Measurements from ENCODE around the gene ADAMTS6.
"Not testable (repeated sequence)": the region's sequence is repeated elsewhere in the genome, so short reads cannot be mapped to it uniquely, and the experiment has no call there.

ADAMTS6 gene

DNA sequence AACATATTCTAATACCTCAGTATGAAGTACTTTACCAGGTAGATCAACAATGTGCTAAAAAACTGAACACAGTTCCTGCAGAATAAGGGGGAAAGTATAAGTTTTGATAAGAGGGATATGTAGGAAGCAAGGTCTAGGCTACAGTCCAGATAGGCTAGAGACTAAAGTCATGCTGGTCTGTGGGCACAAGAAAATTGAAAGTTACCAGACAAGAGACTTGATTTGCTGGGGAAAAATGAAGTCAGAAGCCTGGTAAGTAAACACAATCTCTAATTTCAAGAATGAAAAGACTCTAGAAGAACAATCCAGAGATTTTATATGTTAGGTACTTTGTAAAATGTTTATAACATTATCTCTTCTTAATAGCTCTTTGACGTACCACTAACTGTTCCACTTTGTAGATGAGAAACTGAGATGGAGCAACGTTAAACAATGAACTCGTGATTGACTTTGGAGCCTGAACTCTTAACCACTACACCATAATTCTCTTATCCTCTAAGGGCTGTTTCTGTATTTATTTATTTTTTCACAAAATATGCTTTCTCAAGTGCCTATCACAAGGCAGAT, 19.5 kb downstream of the ADAMTS6 start:
- ATAC-seq = no peak

DNA sequence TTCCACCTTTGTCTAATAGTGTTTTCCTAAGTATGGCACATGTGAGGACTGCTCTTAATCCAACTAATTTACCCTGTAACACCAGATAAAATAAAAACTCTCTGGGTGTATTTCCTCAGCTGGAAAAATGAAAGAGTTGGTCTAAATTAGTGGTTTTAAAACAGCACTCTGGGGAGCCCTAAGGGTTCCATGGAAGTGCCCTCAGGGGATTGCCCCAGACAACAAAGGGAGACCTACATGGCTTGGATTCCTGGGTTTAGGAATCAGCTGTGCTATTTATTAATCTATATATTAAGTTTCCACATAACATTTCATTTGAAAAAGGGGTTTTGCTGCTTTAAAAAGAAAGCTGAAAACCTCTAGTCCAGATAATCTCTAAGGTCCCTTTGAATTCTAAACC, 20.2 kb downstream of the ADAMTS6 start:
- ATAC-seq = no peak

DNA sequence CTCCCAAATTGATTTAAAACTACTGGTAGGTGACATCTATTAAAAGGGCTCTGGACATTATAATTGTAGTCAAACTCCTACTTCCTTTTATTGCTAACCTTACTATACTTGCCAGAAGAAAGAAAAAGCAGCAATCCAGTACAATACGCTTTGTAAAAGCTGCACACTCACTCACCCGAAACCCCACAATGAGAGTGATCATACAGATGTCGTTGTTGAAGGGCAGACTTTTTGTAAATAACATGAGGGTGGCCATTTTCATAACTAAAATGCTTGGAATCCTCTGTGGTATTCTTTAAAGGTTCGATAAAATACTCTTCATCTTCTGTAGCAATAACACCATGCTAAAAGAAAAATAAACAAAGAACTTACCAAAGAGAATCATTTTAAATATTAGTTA, 21.7 kb downstream of the ADAMTS6 start:
- no peak for ATAC-seq

- no peak for ATAC-seq
Measured at GRCh38 chr5:65455064-65455463, 26.7 kb downstream of the ADAMTS6 start.

- ATAC-seq = no peak
Measured at GRCh38 chr5:65451436-65451835, 30.3 kb downstream of the ADAMTS6 start.

- no peak for ATAC-seq
Measured at GRCh38 chr5:65446682-65447081, 35.0 kb downstream of the ADAMTS6 start.

DNA sequence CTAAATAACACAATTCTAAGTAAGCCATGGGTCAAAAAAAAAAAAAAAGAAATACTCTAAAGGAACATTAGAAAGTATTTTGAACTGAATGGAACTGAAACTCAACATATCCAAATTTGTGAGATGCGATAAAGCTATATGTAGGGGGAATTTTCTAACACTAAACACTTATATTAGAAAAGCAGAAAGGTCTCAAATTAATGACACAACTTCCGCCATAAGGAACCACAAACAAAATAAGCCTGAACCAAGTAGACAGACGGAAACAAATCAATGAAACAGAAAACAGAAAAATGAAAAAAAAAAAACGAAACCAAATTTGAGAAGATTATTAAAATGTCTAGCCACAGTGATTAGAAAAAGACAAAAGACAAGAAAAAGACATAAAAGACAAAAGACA, 39.9 kb downstream of the ADAMTS6 start:
- ATAC-seq = no peak

GRCh38 chr5:65440456-65440855, 41.3 kb downstream of the ADAMTS6 start:
- ATAC-seq = no peak

GRCh38 chr5:65434122-65434521, 47.6 kb downstream of the ADAMTS6 start:
- ATAC-seq = no peak

- no peak for ATAC-seq
Measured at GRCh38 chr5:65426656-65427055, 55.1 kb downstream of the ADAMTS6 start.

DNA sequence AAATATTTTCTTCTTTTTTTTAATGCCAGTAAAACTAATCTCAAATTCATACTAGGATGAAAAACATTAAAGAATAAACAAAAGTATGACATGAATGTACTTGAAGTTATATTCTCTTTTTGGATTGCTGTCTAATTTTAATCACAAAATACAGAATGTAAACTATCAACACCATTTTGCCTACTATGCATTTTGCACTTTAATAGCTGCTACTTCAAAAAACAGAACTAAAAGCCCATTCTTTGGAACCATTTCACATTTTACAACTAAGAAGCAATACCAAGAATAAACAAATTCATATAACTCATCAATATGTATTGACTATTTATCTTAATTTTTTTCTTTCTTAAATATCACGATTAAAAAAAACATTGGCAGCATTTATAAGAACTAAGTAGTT, 58.1 kb downstream of the ADAMTS6 start:
- no peak for ATAC-seq

DNA sequence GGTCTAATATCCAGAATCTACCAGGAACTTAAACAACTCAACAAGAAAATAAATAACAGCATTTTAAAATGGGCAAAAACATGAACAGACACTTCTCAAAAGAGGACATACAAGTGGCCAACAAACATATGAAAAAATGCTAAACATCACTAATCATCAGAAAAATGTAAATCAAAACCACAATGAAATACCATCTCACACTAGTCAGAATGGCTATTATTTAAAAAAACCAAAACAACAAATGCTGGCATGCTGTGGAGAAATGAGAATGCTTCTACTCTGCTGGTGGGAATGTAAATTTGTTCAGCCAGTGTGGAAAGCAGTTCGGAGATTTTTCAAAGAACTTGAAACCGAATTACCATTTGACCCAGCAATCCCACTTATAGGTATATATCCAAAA, 63.1 kb downstream of the ADAMTS6 start:
- no peak for ATAC-seq

DNA sequence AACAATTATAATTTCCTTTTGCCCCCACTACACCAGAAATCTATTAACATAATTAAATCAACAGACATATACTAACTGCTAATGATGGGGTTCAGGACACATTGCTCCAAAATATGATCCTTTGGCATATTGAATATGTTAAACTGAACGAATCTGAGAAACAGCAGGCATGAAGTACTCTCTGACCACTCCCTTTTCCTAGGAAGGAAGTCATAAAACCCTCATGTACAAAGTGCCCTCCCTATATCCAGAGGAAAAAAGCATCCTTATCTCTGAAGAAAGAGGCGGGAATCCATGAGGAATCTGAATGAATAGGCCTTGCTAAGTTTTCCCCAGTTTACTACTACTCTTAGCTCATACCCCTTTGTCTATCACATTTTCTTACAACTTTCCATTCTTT, 67.9 kb downstream of the ADAMTS6 start:
- ATAC-seq = no peak

DNA sequence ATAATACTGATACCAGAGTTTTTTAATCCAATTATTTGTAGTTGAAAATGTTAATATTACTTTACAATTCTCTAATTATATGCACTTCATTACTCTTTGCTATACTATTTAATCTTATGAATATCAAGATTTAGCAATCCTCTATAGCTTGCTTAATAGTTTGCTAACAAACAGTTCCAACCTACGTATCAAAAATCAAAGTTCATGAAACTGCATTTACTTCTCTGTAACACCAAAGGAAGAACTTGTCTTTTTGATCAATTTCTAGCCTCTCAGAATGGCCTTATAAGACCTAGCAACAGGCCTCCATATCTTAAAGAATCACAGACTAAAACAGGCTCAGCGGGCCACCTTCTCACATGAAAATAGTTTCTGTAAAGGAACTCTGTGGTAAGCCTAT, 68.9 kb downstream of the ADAMTS6 start:
- ATAC-seq = no peak

DNA sequence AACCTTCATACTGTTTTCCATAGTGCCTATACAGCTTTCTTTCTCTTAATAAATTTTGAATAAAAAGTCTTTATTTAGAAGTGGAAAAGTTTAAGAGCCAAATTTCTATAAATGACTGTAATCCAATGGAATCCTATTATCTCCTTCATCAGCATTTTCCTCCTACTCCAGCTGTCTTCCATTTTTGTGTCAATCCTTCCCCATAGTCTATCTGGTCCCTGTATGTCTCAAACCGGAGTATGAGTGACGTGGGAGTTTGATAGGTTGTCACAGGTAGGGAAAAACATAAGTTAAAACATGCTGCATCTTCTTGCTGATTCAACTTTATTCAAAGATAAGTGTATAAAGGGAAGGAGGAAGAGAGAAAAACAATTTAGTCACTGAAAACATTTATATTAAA, 70.4 kb downstream of the ADAMTS6 start:
- no peak for ATAC-seq

- ATAC-seq = no peak
Measured at GRCh38 chr5:65395526-65396155, 86.1 kb downstream of the ADAMTS6 start.

GRCh38 chr5:65394087-65394486, 87.6 kb downstream of the ADAMTS6 start:
- ATAC-seq = no peak

DNA sequence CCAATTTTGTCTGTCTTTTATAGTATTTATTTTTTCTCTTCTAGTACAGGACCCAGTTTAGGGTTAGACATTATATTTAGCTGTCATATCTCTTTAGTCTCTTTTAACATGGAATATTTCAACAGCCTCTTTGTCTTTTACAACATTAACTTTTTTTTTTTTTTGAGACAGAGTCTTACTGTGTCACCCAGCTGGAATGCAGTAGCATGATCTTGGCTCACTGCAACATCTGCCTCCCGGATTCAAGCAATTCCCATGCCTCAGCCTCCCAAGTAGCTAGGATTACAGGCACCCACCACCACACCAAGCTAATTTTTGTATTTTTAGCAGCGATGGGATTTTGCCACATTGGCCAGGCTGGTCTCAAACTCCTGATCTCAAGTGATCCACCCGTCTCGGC, 90.1 kb downstream of the ADAMTS6 start:
- ATAC-seq = no peak

- ATAC-seq = no peak
Measured at GRCh38 chr5:65390208-65390607, 91.5 kb downstream of the ADAMTS6 start.

- ATAC-seq = no peak
Measured at GRCh38 chr5:65383859-65384258, 97.9 kb downstream of the ADAMTS6 start.

DNA sequence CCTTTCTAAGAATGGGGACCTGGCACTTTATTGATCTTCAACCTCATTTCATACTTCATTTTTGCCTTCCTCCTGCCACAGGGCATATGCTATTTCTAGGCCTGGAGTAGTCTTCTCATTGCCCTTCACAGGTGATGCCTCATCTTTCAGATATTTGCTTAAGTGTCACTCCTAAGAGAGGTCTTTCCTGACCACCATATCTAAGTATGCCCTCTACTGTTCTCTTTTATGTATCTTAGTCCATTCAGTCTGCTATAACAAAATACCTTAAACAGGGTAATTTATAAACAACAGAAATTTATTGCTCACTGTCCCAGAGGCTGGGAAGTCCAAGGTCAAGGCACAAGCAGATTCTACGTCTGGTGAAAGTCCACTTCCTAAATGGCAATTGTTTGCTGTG, 99.1 kb downstream of the ADAMTS6 start:
- ATAC-seq = no peak

GRCh38 chr5:65370505-65370904, 111.2 kb downstream of the ADAMTS6 start:
- not testable (repeated sequence) for ATAC-seq

GRCh38 chr5:65366655-65367054, 115.1 kb downstream of the ADAMTS6 start:
- ATAC-seq = no peak

GRCh38 chr5:65364907-65365306, 116.8 kb downstream of the ADAMTS6 start:
- ATAC-seq = no peak

DNA sequence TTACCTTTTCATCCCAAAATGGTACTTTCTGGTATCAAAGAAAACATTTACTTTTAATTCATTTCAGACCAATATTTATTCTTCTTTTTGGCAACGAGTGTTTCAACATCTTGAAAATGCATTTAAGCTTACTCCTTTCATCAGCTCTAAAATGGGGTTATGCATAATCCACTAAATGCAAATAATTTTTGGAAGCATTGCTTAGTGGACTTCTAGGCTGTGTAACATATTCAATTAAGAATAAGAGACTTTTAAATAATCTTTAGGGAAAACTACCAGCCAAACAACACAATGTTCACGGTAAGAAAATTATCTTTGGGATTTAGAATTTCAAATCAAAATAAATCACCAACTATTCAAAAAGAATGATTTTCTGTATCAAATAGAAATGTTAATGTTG, 118.2 kb downstream of the ADAMTS6 start:
- no peak for ATAC-seq
